HepG2 (cell line): ENCODE data around the gene HNRNPUL2. TPM values are rescaled to one million over a fixed set of nuclear protein-coding genes. Genes with fewer than 3 reads are reported as not detected.

Experiments
- CBX1 ChIP-seq: IDR thresholded peaks from one replicate; pipeline ENCODE4 v1.6.1; 2016; ENCODE audit warnings: antibody characterized with exemption, low read depth
- DNMT1 ChIP-seq: sonication (generic); formaldehyde crosslinking; IDR thresholded peaks from 2 replicates; pipeline ENCODE4 v1.5.1; 2020; ENCODE audit warnings: mild to moderate bottlenecking, missing genetic modification reagents
- DPF2 ChIP-seq: sonication (generic); formaldehyde crosslinking; IDR thresholded peaks from 2 replicates; pipeline ENCODE4 v1.4.0; 2020; ENCODE audit warnings: mild to moderate bottlenecking, low read depth, missing genetic modification reagents, borderline replicate concordance
- ELF4 ChIP-seq: sonication (generic); formaldehyde crosslinking; IDR thresholded peaks from 2 replicates; pipeline ENCODE4 v1.5.0; 2020; ENCODE audit warnings: missing genetic modification reagents, mild to moderate bottlenecking, moderate library complexity, borderline replicate concordance
- GTF2F1 ChIP-seq: fragments of 150-350 bp; IDR thresholded peaks from 2 replicates; pipeline ENCODE4 v1.6.1; 2014; ENCODE audit warnings: low read length
- HES4 ChIP-seq: sonication (generic); formaldehyde crosslinking; IDR thresholded peaks from 2 replicates; pipeline ENCODE4 v1.9.0; 2021; ENCODE audit warnings: mild to moderate bottlenecking, missing genetic modification reagents, borderline replicate concordance
- HNRNPL ChIP-seq: fragments of 200-400 bp; formaldehyde crosslinking; IDR thresholded peaks from 2 replicates; pipeline ENCODE4 v1.6.1; 2017; ENCODE audit warnings: mild to moderate bottlenecking, low read depth, low read length
- HOXA5 ChIP-seq: sonication (generic); formaldehyde crosslinking; IDR thresholded peaks from 2 replicates; pipeline ENCODE4 v1.4.0; 2020; ENCODE audit warnings: missing genetic modification reagents
- NCOR1 ChIP-seq: fragments of 200-600 bp; sonication (generic); IDR thresholded peaks from 2 replicates; pipeline ENCODE4 v1.7.0; 2017; ENCODE audit warnings: antibody characterized with exemption, low read length, borderline replicate concordance
- POLR2A ChIP-seq, 2 experiments: IDR thresholded peaks; 2 replicates each; pipeline ENCODE4 v1.6.1; 2011; ENCODE audit warnings: low read depth in 2 of 2, low read length in 2 of 2, mild to moderate bottlenecking in 1 of 2, moderate library complexity in 1 of 2; ENCODE audit not compliant: insufficient read depth in 1 of 2
- RBM39 ChIP-seq: fragments of 200-400 bp; formaldehyde crosslinking; IDR thresholded peaks from one replicate; pipeline ENCODE4 v1.6.1; 2018; ENCODE audit warnings: antibody characterized with exemption, mild to moderate bottlenecking, low read depth, low read length; ENCODE audit not compliant: poor library complexity, severe bottlenecking
- SMAD1 ChIP-seq: sonication (generic); formaldehyde crosslinking; IDR thresholded peaks from 2 replicates; pipeline ENCODE4 v1.4.0; 2020; ENCODE audit warnings: missing genetic modification reagents, low read depth, mild to moderate bottlenecking, borderline replicate concordance
- TBP ChIP-seq: sonication (generic); formaldehyde crosslinking; IDR thresholded peaks from 2 replicates; pipeline ENCODE4 v1.5.0; 2020; ENCODE audit warnings: missing genetic modification reagents
- ZMYM2 ChIP-seq: sonication (generic); formaldehyde crosslinking; IDR thresholded peaks from 2 replicates; pipeline ENCODE4 v1.8.0; 2022; ENCODE audit warnings: mild to moderate bottlenecking, missing genetic modification reagents
- ZNF12 ChIP-seq: sonication (generic); formaldehyde crosslinking; IDR thresholded peaks from 2 replicates; pipeline ENCODE4 v1.5.0; 2020; ENCODE audit warnings: missing genetic modification reagents
- ZNF205 ChIP-seq: IDR thresholded peaks from 2 replicates; pipeline ENCODE4 v1.6.1; 2018; ENCODE audit warnings: missing biosample characterization, missing genetic modification reagents
- ZNF224 ChIP-seq: sonication (generic); formaldehyde crosslinking; IDR thresholded peaks from 2 replicates; pipeline ENCODE4 v1.5.0; 2020; ENCODE audit warnings: mild to moderate bottlenecking, missing genetic modification reagents
- ZNF343 ChIP-seq: sonication (generic); formaldehyde crosslinking; IDR thresholded peaks from 2 replicates; pipeline ENCODE4 v1.4.0; 2020; ENCODE audit warnings: mild to moderate bottlenecking, missing genetic modification reagents
- ZNF577 ChIP-seq: sonication (generic); formaldehyde crosslinking; IDR thresholded peaks from 2 replicates; pipeline ENCODE4 v1.4.0; 2020; ENCODE audit warnings: mild to moderate bottlenecking, low read depth, missing genetic modification reagents, borderline replicate concordance
- ZNF788 ChIP-seq: sonication (generic); formaldehyde crosslinking; IDR thresholded peaks from 2 replicates; pipeline ENCODE4 v1.5.0; 2020; ENCODE audit warnings: mild to moderate bottlenecking, missing genetic modification reagents, borderline replicate concordance
- ZSCAN30 ChIP-seq: sonication (generic); formaldehyde crosslinking; IDR thresholded peaks from 2 replicates; pipeline ENCODE4 v1.5.0; 2020; ENCODE audit warnings: mild to moderate bottlenecking, missing genetic modification reagents
- ZSCAN9 ChIP-seq: IDR thresholded peaks from 2 replicates; pipeline ENCODE4 v1.6.1; 2016; ENCODE audit warnings: borderline replicate concordance
- polyA plus RNA-seq, 8 experiments: library from polyadenylated mRNA; depleted of rRNA in 3 of 8; stranded (reverse) in 7 of 8; unstranded in 1 of 8; fragments of >200 nt; fragmentation: Illumina TruSeq in 4 of 8; extraction: Trizol in 4 of 8; gene quantifications; 2 replicates each; pipeline versions ENCODE4 v1.2.1 to v1.2.3, GENCODE V29; 2011 to 2016; ENCODE audit warnings: low read depth in 4 of 8, missing spikeins in 1 of 8, mixed read lengths in 1 of 8; ENCODE audit not compliant: insufficient read depth in 1 of 8
- total RNA-seq, 5 experiments: library from RNA; depleted of rRNA; stranded (reverse); fragments of >200 nt; fragmentation: Illumina TruSeq; extraction: Trizol; gene quantifications; 2 replicates each; pipeline ENCODE4 v1.2.3, GENCODE V29; 2016; ENCODE audit warnings: low read depth in 1 of 5
- TF ChIP-seq, protein P1 (sequence below): IDR thresholded peaks from 2 replicates; pipeline ENCODE4 v1.6.1; 2012; ENCODE audit warnings: low read length, improper control_type of control experiment
- TF ChIP-seq, protein P2 (sequence below): sonication (generic); formaldehyde crosslinking; IDR thresholded peaks from 2 replicates; pipeline ENCODE4 v1.5.1; 2020; ENCODE audit warnings: missing genetic modification reagents, mild to moderate bottlenecking, borderline replicate concordance
- TF ChIP-seq, protein P3 (sequence below): sonication (generic); formaldehyde crosslinking; IDR thresholded peaks from 2 replicates; pipeline ENCODE4 v1.5.1; 2020; ENCODE audit warnings: missing genetic modification reagents, mild to moderate bottlenecking, borderline replicate concordance

The HNRNPUL2 gene
- total and polyA plus RNA-seq, 2 of the 13 experiments (the other 11 are each of a cell fraction or from before 2014, with no cell fraction given), result 8.4 to 9.6 TPM

GRCh38 chr11:62726156-62726914 lies 922 bp downstream of the HNRNPUL2 start (continued):
- TF ChIP-seq ZNF788 (CRISPR knock-in tag) (0 out of 2 replicates have a peak, but pooled peaks have one; percentile 36), ZMYM2 (CRISPR knock-in tag) (no peak), ZNF224 (CRISPR knock-in tag) (no peak), ELF4 (CRISPR knock-in tag) (peak; percentile 10; the same call in 1 of the 2 replicates), ZSCAN9 (no peak), HNRNPL (no peak), DNMT1 (CRISPR knock-in tag) (no peak), GTF2F1 (no peak), ZNF205 (CRISPR knock-in tag) (no peak), DPF2 (CRISPR knock-in tag) (no peak), ZNF12 (CRISPR knock-in tag) (no peak), HES4 (CRISPR knock-in tag) (no peak), RBM39 (no peak), TBP (CRISPR knock-in tag) (no peak), POLR2A (IDR thresholded peaks at IDR 0.05; ENCODE audit: insufficient read depth in 1 of 2, low read depth in 2 of 2, low read length in 2 of 2) (no peak), NCOR1 (no peak), ZSCAN30 (CRISPR knock-in tag) (no peak), ZNF577 (CRISPR knock-in tag) (no peak), CBX1 (no peak), ZNF343 (CRISPR knock-in tag) (0 out of 2 replicates have a peak, but pooled peaks have one; percentile 12), SMAD1 (no peak), HOXA5 (CRISPR knock-in tag) (no peak)
- TF ChIP-seq, protein P1, sequence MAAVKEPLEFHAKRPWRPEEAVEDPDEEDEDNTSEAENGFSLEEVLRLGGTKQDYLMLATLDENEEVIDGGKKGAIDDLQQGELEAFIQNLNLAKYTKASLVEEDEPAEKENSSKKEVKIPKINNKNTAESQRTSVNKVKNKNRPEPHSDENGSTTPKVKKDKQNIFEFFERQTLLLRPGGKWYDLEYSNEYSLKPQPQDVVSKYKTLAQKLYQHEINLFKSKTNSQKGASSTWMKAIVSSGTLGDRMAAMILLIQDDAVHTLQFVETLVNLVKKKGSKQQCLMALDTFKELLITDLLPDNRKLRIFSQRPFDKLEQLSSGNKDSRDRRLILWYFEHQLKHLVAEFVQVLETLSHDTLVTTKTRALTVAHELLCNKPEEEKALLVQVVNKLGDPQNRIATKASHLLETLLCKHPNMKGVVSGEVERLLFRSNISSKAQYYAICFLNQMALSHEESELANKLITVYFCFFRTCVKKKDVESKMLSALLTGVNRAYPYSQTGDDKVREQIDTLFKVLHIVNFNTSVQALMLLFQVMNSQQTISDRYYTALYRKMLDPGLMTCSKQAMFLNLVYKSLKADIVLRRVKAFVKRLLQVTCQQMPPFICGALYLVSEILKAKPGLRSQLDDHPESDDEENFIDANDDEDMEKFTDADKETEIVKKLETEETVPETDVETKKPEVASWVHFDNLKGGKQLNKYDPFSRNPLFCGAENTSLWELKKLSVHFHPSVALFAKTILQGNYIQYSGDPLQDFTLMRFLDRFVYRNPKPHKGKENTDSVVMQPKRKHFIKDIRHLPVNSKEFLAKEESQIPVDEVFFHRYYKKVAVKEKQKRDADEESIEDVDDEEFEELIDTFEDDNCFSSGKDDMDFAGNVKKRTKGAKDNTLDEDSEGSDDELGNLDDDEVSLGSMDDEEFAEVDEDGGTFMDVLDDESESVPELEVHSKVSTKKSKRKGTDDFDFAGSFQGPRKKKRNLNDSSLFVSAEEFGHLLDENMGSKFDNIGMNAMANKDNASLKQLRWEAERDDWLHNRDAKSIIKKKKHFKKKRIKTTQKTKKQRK, result no peak
- TF ChIP-seq, protein P2, sequence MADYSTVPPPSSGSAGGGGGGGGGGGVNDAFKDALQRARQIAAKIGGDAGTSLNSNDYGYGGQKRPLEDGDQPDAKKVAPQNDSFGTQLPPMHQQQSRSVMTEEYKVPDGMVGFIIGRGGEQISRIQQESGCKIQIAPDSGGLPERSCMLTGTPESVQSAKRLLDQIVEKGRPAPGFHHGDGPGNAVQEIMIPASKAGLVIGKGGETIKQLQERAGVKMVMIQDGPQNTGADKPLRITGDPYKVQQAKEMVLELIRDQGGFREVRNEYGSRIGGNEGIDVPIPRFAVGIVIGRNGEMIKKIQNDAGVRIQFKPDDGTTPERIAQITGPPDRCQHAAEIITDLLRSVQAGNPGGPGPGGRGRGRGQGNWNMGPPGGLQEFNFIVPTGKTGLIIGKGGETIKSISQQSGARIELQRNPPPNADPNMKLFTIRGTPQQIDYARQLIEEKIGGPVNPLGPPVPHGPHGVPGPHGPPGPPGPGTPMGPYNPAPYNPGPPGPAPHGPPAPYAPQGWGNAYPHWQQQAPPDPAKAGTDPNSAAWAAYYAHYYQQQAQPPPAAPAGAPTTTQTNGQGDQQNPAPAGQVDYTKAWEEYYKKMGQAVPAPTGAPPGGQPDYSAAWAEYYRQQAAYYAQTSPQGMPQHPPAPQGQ (CRISPR knock-in tag), result no peak
- TF ChIP-seq, protein P3, sequence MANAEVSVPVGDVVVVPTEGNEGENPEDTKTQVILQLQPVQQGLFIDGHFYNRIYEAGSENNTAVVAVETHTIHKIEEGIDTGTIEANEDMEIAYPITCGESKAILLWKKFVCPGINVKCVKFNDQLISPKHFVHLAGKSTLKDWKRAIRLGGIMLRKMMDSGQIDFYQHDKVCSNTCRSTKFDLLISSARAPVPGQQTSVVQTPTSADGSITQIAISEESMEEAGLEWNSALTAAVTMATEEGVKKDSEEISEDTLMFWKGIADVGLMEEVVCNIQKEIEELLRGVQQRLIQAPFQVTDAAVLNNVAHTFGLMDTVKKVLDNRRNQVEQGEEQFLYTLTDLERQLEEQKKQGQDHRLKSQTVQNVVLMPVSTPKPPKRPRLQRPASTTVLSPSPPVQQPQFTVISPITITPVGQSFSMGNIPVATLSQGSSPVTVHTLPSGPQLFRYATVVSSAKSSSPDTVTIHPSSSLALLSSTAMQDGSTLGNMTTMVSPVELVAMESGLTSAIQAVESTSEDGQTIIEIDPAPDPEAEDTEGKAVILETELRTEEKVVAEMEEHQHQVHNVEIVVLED (CRISPR knock-in tag), result no peak
